Heart left ventricle (tissue), 16 donors: Measurements from ENCODE around the gene EVPL. TPM values are rescaled to one million over a fixed set of nuclear protein-coding genes. Genes with fewer than 3 reads are reported as not detected.

Experiments
- ATAC-seq, 4 donors: fragments of 200-7000 bp; cut with Tn5 transposase; one replicate each; pipeline ENCODE4 v1.9.1; 2020 to 2022; ENCODE audit warnings: moderate library complexity in 4 of 4, mild to moderate bottlenecking in 3 of 4, moderate number of reproducible peaks in 1 of 4
- DNase-seq, 5 donors: peaks; one replicate each; pipeline ENCODE4 v3.0.0-alpha.2; 2020
- H3K27ac ChIP-seq, 12 donors: fragments of 200-600 bp; sonication (generic) in 4 of 12; one replicate each; pipeline versions ENCODE4 v1.5.0 to v1.8.0; 2016 to 2022; ENCODE audit warnings: mild to moderate bottlenecking in 2 of 12
- H3K27me3 ChIP-seq, 9 donors: fragments of 200-600 bp; sonication (generic) in 2 of 9; one replicate each; pipeline versions ENCODE4 v1.5.1 to v1.8.0; 2016 to 2022; ENCODE audit warnings: mild to moderate bottlenecking in 3 of 9
- H3K36me3 ChIP-seq, 9 donors: fragments of 200-600 bp; sonication (generic) in 2 of 9; one replicate each; pipeline versions ENCODE4 v1.5.0 to v1.8.0; 2018 to 2022; ENCODE audit warnings: mild to moderate bottlenecking in 2 of 9
- H3K4me1 ChIP-seq, 12 donors: fragments of 200-600 bp; sonication (generic) in 4 of 12; one replicate each; pipeline versions ENCODE4 v1.5.0 to v1.8.0; 2016 to 2022; ENCODE audit warnings: mild to moderate bottlenecking in 3 of 12
- H3K4me3 ChIP-seq, 12 donors: fragments of 200-600 bp; sonication (generic) in 4 of 12; one replicate each; pipeline versions ENCODE4 v1.5.0 to v1.8.0; 2017 to 2022; ENCODE audit warnings: mild to moderate bottlenecking in 9 of 12, moderate library complexity in 4 of 12
- H3K9me3 ChIP-seq, 12 donors: fragments of 200-600 bp; sonication (generic) in 4 of 12; one replicate each; pipeline versions ENCODE4 v1.5.0 to v1.8.0; 2016 to 2022; ENCODE audit warnings: mild to moderate bottlenecking in 1 of 12
- CTCF ChIP-seq, 12 donors: fragments of 200-600 bp; sonication (generic) in 4 of 12; IDR thresholded peaks; one replicate each; pipeline versions ENCODE4 v1.5.0 to v1.8.0; 2018 to 2022; ENCODE audit warnings: antibody characterized with exemption in 12 of 12, mild to moderate bottlenecking in 5 of 12
- POLR2A ChIP-seq, 2 donors: fragments of 450-650 bp; IDR thresholded peaks; one replicate each; pipeline ENCODE4 v1.6.1; 2017; ENCODE audit warnings: antibody characterized with exemption in 2 of 2, mild to moderate bottlenecking in 2 of 2, moderate library complexity in 2 of 2
- WGBS, 4 donors: extraction: QIAGEN DNeasy Blood & Tissue Kit in 2 of 4; methylation state at CpG; one replicate each; pipeline versions ENCODE4 v1.1.5 to v1.1.7; 2013 to 2018; 5-methylcytosine and 5-hydroxymethylcytosine counted together
- intact Hi-C, 10 donors: fragments of 100-400 bp; cut with DNase I; formaldehyde crosslinking; loops; one replicate each; pipeline versions ENCODE4 v1.11.1 to v1.14.2; 2022
- polyA plus RNA-seq, 2 donors: library from polyadenylated mRNA; stranded (reverse); fragments of 200-250 nt; gene quantifications; one replicate each; pipeline ENCODE4 v1.2.3, GENCODE V29; 2013
- total RNA-seq, 9 donors: library from RNA; depleted of rRNA in 2 of 9; stranded (reverse); fragments of >200 nt in 2 of 9; fragmentation: NEBNext Ultra II Directional in 3 of 9; extraction: Animal tissue kit (Norgen Biotek cat#: 25700) in 3 of 9; gene quantifications; one replicate each; pipeline versions ENCODE4 v1.1.0 to v1.2.4, GENCODE V29; 2016 to 2023
- donor health status: ischemic (EF 13 %, LVEDD 7.1; RV severe dilation, severe dysfunction).
- donor health status: healthy with polysubstance abuse.
- donor health status: DM: no; HTN: yes; CAD: no.
- donor health status: DM: no; HTN: no; CAD: no.
- donor health status: ischemic (EF 25% LVEDD 6.9; RV normal size, moderate dysfunction).
- donor health status: ischemic (EF 25% LVEDD 5.7; RV mildly dilated, moderate dysfunction).
- donor health status: healthy.
- donor health status: DM: yes; HTN: yes; CAD: no.
- donor health status: ischemic (EF 35%, LVEDD 5.7; RV mildly dilated, moderate dysfunction).
- donor health status: nonischemic (EF 11% LVEDD 7.7; RV severe dilation, severe dysfunction).
- donor health status: DM: yes; HTN: yes; CAD: no.
- donor health status: PGD.
- donor health status: ischemic (EF 29% LVEDD 5.4; RV normal size, mild dysfunction).
- donor health status: nonischemic (EF 23%, LVEDD 6.1; RV moderate dilation, normal function).

EVPL gene
- total and polyA plus RNA-seq, 11 donors, result 0.03 to 2.0 (median 0.05) TPM; not detected in 3

- intact Hi-C loops, result no loop called here
Measured at GRCh38 chr17:76000755-76001521, 26.2 kb downstream of the EVPL start, which contains the start of gene CDK3. Gene CDK3 (plus strand): TSS chr17:76000855. CDS start chr17:76001426, 571 bp downstream.

GRCh38 chr17:76000016-76000754 is 26.9 kb downstream of the EVPL start:
- DNase-seq, result peak in 2 of 5 donors; percentile 30 to 71
- no peak overlapping the region for H3K4me3 ChIP-seq
- peaks cover 0 to 21% (median 2%) of the 10 kb centered on the region in 12 donors for H3K4me1 ChIP-seq
- 75 to 81% (median 78%) methylated on average over 26 to 31 of the region's 31 CpGs for WGBS, 4 donors
- no peak overlapping the region for H3K27ac ChIP-seq
- peaks cover 0 to 27% (median 0%) of the 10 kb centered on the region in 9 donors for H3K36me3 ChIP-seq
- no peak for TF ChIP-seq POLR2A (IDR thresholded peaks at IDR 0.05)
- peak; percentile 34 to 67 (median 51) for TF ChIP-seq CTCF (IDR thresholded peaks at IDR 0.05)
- no peaks in the 10 kb centered on the region for H3K27me3 ChIP-seq
- no peaks in the 10 kb centered on the region for H3K9me3 ChIP-seq
- intact Hi-C loops, result no loop called here
- peak in 2 of 4 donors; percentile 31 to 45 for ATAC-seq

More at GRCh38 chr17:76000755-76001521, 26.2 kb downstream of the EVPL start, which contains the start of gene CDK3:
- Histone ChIP-seq H3K27ac (no peak within 1 kb of the TSS), H3K4me3 (no peak within 1 kb of the TSS), H3K36me3 (peaks cover 0 to 20% (median 0%) of the 10 kb centered on the region in 9 donors), H3K27me3 (no peaks in the 10 kb centered on the region), H3K9me3 (no peaks in the 10 kb centered on the region), H3K4me1 (peaks cover 0 to 22% (median 5%) of the 10 kb centered on the region in 12 donors)
- DNase-seq, result peak in 2 of 5 donors; percentile 22 to 61
- no peak for TF ChIP-seq POLR2A (IDR thresholded peaks at IDR 0.05)
- TF ChIP-seq CTCF (IDR thresholded peaks at IDR 0.05), result peak in 4 of 12 donors; percentile 14 to 23 (median 22)
- no peak for ATAC-seq
- WGBS, 4 donors, result 92 to 97% (median 93%) methylated on average over 10 to 21 of the region's 21 CpGs

- Histone ChIP-seq H3K27ac (no peak overlapping the region), H3K36me3 (peaks cover 0 to 36% (median 7%) of the 10 kb centered on the region in 9 donors), H3K27me3 (no peaks in the 10 kb centered on the region), H3K4me3 (no peak overlapping the region), H3K9me3 (no peaks in the 10 kb centered on the region), H3K4me1 (peaks cover 0 to 21% (median 2%) of the 10 kb centered on the region in 12 donors)
- peak in 2 of 5 donors; percentile 3 to 16 for DNase-seq
- intact Hi-C loops, result no loop called here
- 92 to 95% (median 95%) methylated on average over 9 of the region's 9 CpGs for WGBS, 4 donors
- TF ChIP-seq POLR2A (IDR thresholded peaks at IDR 0.05), result no peak
- TF ChIP-seq CTCF (IDR thresholded peaks at IDR 0.05), result no peak
- no peak for ATAC-seq
Measured at GRCh38 chr17:75998327-75998795, 28.7 kb downstream of the EVPL start.
